Activated CD4-positive, alpha-beta memory T cell treated with anti-CD3 and anti-CD28 coated beads, Interleukin-2, amount 10 ng/mL, durations not matched to agents 7 days and 5 days (primary cell): ENCODE data around the gene TCF12. TPM values are rescaled to one million over a fixed set of nuclear protein-coding genes. Genes with fewer than 3 reads are reported as not detected.
A peak's percentile ranks its signal among the peaks of the same experiment; 100 is the strongest.
"Not testable (repeated sequence)": the region's sequence is repeated elsewhere in the genome, so short reads cannot be mapped to it uniquely, and the experiment has no call there.

Experiments used
- CTCF ChIA-PET: fragments of 350-600 bp; sonication (Branson Sonifier 250); formaldehyde crosslinking; loops from one replicate; lab custom pipeline; 2021; ENCODE audit warnings: antibody characterized with exemption, inconsistent platforms; lab: Charles Lee
- POLR2A ChIA-PET: fragments of 350-600 bp; sonication (Branson Sonifier 250); formaldehyde crosslinking; loops from one replicate; lab custom pipeline; 2021; ENCODE audit warnings: antibody characterized with exemption; lab: Charles Lee
- DNase-seq: peaks from one replicate; pipeline ENCODE4 v3.0.0-alpha.2; 2020
- H3K27ac Mint-ChIP-seq: one replicate; pipeline ENCODE4 v1.8.0; 2021; ENCODE audit warnings: mild to moderate bottlenecking, mixed read lengths
- H3K27me3 Mint-ChIP-seq: one replicate; pipeline ENCODE4 v1.8.0; 2021; ENCODE audit warnings: mixed read lengths
- H3K36me3 Mint-ChIP-seq: one replicate; pipeline ENCODE4 v1.8.0; 2021; ENCODE audit warnings: low read depth, mixed read lengths
- H3K4me1 Mint-ChIP-seq: one replicate; pipeline ENCODE4 v1.8.0; 2021; ENCODE audit warnings: mixed read lengths
- H3K4me3 Mint-ChIP-seq: one replicate; pipeline ENCODE4 v1.8.0; 2021; ENCODE audit warnings: mild to moderate bottlenecking, mixed read lengths
- H3K9me3 Mint-ChIP-seq: one replicate; pipeline ENCODE4 v1.8.0; 2021; ENCODE audit warnings: mixed read lengths
- total RNA-seq, 2 experiments: library from RNA; stranded (reverse); gene quantifications; one replicate each; pipeline ENCODE4 v1.2.3, GENCODE V29; 2021

Gene TCF12
- total RNA-seq, 2 experiments from 2014 or later = 62.4 to 62.8 TPM

DNA sequence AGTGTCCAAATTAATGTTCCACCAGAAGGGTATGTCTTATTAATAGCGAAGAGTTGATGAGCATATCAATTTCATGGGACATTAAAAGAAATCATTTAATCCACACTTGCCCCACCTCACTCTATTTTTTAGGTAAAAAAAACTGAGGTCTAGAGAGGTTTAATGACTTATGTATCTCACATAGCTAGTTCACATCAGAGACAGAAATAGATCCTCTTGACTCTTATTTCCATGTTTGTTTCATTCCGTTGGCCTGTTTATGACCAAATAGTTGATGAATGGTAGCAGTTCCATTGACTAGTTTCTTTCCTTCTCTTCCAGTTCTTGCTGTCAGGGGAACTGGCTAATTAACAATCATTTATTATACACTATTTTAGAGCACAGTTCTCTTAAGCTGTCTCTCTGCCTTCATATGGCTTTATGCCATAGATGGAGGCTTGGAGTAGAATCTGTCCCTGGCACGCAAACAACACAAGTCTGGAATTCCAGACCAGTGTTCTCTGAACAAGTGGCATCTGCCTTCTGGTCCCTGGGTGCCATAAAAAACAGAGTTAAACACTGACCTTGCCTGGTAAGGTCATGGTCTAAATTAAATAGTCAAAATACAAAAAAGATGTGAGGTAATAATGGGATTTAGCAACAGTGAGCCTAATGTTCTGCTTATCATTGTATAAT lies 237.9 kb downstream of the TCF12 start:
- Mint-ChIP-seq H3K27ac (no peak overlapping the region), H3K36me3 (peaks cover 34% of the 10 kb centered on the region), H3K4me3 (no peak overlapping the region), H3K9me3 (peaks cover 19% of the 10 kb centered on the region), H3K27me3 (no peaks in the 10 kb centered on the region), H3K4me1 (peaks cover 24% of the 10 kb centered on the region)
- POLR2A ChIA-PET = no interaction called here
- DNase-seq = no peak
- CTCF ChIA-PET = interaction anchor here (1.2 kb wide), 1 partner anchor 10 kb away, joined by 4 read pairs; no protein-coding TSS in a partner anchor

- DNase-seq = no peak
- Mint-ChIP-seq H3K4me3 (no peak overlapping the region), H3K9me3 (peaks cover 2% of the 10 kb centered on the region), H3K27me3 (no peaks in the 10 kb centered on the region), H3K27ac (no peak overlapping the region), H3K36me3 (peaks cover 13% of the 10 kb centered on the region), H3K4me1 (peaks cover 8% of the 10 kb centered on the region)
- CTCF ChIA-PET = no interaction called here
- POLR2A ChIA-PET = no interaction called here
These were observed 240.1 kb downstream of the TCF12 start for GRCh38 chr15:57158589-57158988.

GRCh38 chr15:57158997-57159668 lies 240.7 kb downstream of the TCF12 start:
- ChIA-PET POLR2A (no interaction called here), CTCF (interaction anchor here (0.7 kb wide), 1 partner anchor 60 kb away, joined by 3 read pairs; no protein-coding TSS in a partner anchor)
- no peaks in the 10 kb centered on the region for H3K27me3 Mint-ChIP-seq
- DNase-seq = no peak
- peaks cover 2% of the 10 kb centered on the region for H3K9me3 Mint-ChIP-seq
- no peak overlapping the region for H3K4me3 Mint-ChIP-seq
- H3K27ac Mint-ChIP-seq = no peak overlapping the region
- H3K4me1 Mint-ChIP-seq = peaks cover 5% of the 10 kb centered on the region
- peaks cover 9% of the 10 kb centered on the region for H3K36me3 Mint-ChIP-seq

DNA sequence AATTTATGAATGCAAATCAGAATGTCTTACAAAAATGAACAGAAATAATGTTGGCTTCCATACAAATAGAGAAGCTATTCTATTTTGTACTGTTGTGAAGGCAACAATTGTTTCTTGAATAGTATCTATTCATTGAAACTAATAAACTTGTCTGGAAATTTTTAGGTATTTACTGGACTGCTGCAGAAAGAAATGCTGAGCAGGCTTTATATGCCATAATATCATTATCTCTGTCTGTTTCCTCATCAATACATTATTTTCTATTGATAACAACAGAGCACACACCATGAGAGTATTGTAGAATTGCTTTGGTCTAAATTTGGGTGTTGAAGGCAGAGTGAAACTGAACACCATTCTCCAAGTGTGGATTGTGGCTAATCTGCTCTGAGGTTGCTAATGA lies 241.3 kb downstream of the TCF12 start:
- DNase-seq = no peak
- ChIA-PET CTCF (interaction anchor here (0.7 kb wide), 1 partner anchor 59 kb away, joined by 3 read pairs; no protein-coding TSS in a partner anchor), POLR2A (interaction anchor here (1.5 kb wide), 1 partner anchor 27 kb away, joined by 3 read pairs; no protein-coding TSS in a partner anchor)
- peaks cover 1% of the 10 kb centered on the region for H3K4me1 Mint-ChIP-seq
- H3K27ac Mint-ChIP-seq = no peak overlapping the region
- H3K36me3 Mint-ChIP-seq = peaks cover 6% of the 10 kb centered on the region
- H3K27me3 Mint-ChIP-seq = no peaks in the 10 kb centered on the region
- no peak overlapping the region for H3K4me3 Mint-ChIP-seq
- peaks cover 2% of the 10 kb centered on the region for H3K9me3 Mint-ChIP-seq

DNA sequence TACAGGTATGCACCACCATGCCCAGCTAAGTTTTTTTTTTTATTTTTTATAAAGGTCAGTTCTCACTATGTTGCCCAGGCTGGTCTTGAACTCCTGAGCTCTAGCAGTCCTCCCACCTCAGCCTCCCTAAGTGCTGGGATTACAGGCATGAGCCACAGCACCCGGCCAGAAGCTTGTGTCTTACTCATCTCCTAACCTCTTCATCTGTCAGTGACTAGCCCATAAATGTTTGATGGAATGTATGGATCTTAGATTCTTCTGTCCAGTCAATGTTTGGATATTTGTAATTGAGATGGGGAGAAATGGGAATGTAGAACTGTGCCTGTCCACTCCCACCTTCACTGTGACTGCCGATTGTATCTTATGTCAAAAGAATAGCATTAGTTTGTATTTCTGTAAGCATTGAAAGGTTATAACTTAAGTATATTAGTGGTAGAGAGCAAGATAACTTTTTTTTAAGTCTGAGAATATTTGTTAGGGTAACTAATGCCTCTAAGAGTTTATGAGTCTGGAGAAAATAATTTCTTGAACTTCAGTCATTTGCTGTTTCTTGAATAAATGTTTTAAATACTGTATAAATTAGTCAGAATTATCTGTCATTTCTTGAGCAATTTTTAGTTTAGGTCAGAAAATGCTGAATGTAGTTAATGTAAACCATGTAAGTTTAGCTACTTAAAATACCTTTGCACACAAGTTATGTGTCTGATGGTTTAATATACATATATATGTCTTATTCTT lies 242.5 kb downstream of the TCF12 start:
- H3K4me1 Mint-ChIP-seq = peaks cover 2% of the 10 kb centered on the region
- no peak overlapping the region for H3K4me3 Mint-ChIP-seq
- ChIA-PET CTCF (interaction anchor here (1.0 kb wide), 1 partner anchor 242 kb away, joined by 3 read pairs; the partner anchor contains the start of gene TCF12), POLR2A (interaction anchor here (1.5 kb wide), 1 partner anchor 26 kb away, joined by 3 read pairs; no protein-coding TSS in a partner anchor)
- no peaks in the 10 kb centered on the region for H3K27me3 Mint-ChIP-seq
- H3K36me3 Mint-ChIP-seq = peaks cover 3% of the 10 kb centered on the region
- H3K27ac Mint-ChIP-seq = no peak overlapping the region
- no peak for DNase-seq
- H3K9me3 Mint-ChIP-seq = no peaks in the 10 kb centered on the region

DNA sequence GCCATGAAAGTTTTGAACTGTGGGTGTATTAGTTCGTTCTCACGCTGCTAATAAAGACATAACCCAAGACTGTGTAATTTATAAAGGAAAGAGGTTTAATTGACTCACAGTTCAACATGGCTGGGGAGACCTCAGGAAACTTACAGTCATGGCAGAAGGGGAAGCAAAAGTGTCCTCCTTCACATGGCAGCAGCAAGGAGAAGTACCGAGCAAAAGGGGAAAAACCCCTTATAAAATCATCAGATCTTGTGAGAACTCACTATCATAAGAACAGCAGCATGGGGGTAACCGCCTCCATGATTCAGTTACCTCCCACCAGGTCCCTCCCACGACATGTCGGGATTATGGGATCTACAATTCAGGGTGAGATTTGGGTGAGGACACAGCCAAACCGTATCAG lies 245.8 kb downstream of the TCF12 start:
- POLR2A ChIA-PET, DNase-seq: not testable (repeated sequence)

DNA sequence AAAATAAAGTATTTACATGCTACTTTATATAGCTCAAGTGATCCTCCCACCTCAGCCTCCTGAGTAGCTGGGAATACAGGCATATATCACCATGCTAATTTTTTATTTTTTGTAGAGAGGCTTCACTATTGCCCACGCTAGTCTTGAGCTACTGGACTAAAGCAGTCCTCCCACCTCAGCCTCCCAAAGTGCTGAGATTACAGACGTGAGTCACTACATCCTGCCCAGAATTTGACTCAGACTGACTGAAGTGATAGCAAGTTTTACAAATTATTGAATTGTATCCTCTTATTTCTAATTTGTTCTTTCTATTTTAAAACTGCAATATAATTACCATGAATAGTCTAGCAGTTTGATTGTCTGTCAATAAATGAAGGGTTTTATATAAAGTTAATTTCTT lies 247.5 kb downstream of the TCF12 start:
- no peak overlapping the region for H3K4me3 Mint-ChIP-seq

More for the DNA sequence above, 245.8 kb downstream of the TCF12 start:
- H3K4me1 Mint-ChIP-seq, H3K27ac Mint-ChIP-seq, H3K27me3 Mint-ChIP-seq, H3K4me3 Mint-ChIP-seq, CTCF ChIA-PET, H3K9me3 Mint-ChIP-seq: not testable (repeated sequence)
- H3K36me3 Mint-ChIP-seq = peaks cover 13% of the 10 kb centered on the region

DNA sequence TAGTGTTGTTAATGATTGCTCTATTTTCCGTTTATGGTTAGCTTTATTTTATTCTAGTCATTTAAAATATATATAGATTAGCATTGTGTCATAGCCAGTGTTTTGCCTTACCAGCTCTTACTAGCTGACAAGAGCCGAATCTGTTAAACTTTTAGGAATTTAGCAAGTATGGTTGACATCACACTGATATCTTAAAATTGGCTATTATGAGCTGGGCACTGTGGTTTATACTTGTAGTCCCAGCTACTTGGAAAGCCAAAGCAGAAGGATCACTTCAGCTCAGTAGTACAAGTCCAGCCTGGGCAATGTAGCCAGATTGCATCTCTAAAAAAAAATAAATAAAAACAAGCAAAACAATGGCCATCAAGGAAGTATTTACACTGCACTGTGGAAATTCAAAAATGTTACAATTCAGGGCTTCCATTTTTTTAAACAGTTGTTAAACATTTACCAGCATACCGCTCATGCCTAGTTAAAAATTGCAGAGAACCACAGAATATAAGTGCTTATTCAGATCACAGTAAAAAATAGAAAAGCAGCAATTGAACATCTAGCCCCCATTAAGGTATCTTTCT lies 249.5 kb downstream of the TCF12 start:
- CTCF ChIA-PET = no interaction called here
- H3K27me3 Mint-ChIP-seq = no peaks in the 10 kb centered on the region
- DNase-seq = no peak
- H3K4me1 Mint-ChIP-seq = peaks cover 3% of the 10 kb centered on the region
- H3K4me3 Mint-ChIP-seq = no peak overlapping the region
- peaks cover 21% of the 10 kb centered on the region for H3K36me3 Mint-ChIP-seq
- no peaks in the 10 kb centered on the region for H3K9me3 Mint-ChIP-seq
- H3K27ac Mint-ChIP-seq = no peak overlapping the region
- POLR2A ChIA-PET = no interaction called here

More for the DNA sequence above, 247.5 kb downstream of the TCF12 start:
- H3K4me1 Mint-ChIP-seq = peaks cover 3% of the 10 kb centered on the region
- no peak overlapping the region for H3K27ac Mint-ChIP-seq
- DNase-seq = peak; percentile 17
- CTCF ChIA-PET = no interaction called here
- POLR2A ChIA-PET = no interaction called here
- no peaks in the 10 kb centered on the region for H3K9me3 Mint-ChIP-seq
- peaks cover 16% of the 10 kb centered on the region for H3K36me3 Mint-ChIP-seq
- H3K27me3 Mint-ChIP-seq = no peaks in the 10 kb centered on the region

- H3K27me3 Mint-ChIP-seq = no peaks in the 10 kb centered on the region
- H3K9me3 Mint-ChIP-seq = no peaks in the 10 kb centered on the region
- H3K36me3 Mint-ChIP-seq = peaks cover 25% of the 10 kb centered on the region
- H3K4me3 Mint-ChIP-seq = no peak overlapping the region
- no peak overlapping the region for H3K27ac Mint-ChIP-seq
- ChIA-PET POLR2A (no interaction called here), CTCF (no interaction called here)
- DNase-seq = no peak
- H3K4me1 Mint-ChIP-seq = peaks cover 3% of the 10 kb centered on the region
These were observed 251.2 kb downstream of the TCF12 start for GRCh38 chr15:57169643-57170042.

GRCh38 chr15:57171426-57171825 lies 253.0 kb downstream of the TCF12 start:
- no peak overlapping the region for H3K4me3 Mint-ChIP-seq
- ChIA-PET CTCF (no interaction called here), POLR2A (no interaction called here)
- no peaks in the 10 kb centered on the region for H3K27me3 Mint-ChIP-seq
- H3K27ac Mint-ChIP-seq = no peak overlapping the region
- peaks cover 1% of the 10 kb centered on the region for H3K4me1 Mint-ChIP-seq
- H3K9me3 Mint-ChIP-seq = no peaks in the 10 kb centered on the region
- H3K36me3 Mint-ChIP-seq = peaks cover 25% of the 10 kb centered on the region
- no peak for DNase-seq

DNA sequence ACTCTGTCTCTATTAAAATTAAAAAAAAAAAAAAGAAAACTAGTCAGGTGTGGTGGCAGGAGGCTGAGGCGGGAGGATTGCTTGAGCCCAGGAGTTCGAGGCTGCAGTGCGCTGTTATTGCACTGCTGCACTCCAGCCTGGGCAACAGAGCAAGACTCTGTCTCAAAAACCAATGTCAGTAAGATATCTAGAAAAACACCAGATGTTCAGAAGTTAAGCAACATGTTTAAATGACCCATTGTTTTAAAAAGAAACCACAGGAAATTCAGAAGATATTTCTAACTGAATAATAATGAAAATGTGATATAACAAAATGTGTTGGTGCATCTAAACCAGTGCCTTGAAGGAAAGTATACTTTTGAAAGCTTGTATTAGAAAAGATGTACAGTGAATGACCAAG lies 254.5 kb downstream of the TCF12 start:
- ChIA-PET POLR2A (no interaction called here), CTCF (no interaction called here)
- Mint-ChIP-seq H3K27ac (no peak overlapping the region), H3K27me3 (no peaks in the 10 kb centered on the region), H3K4me1 (no peaks in the 10 kb centered on the region), H3K9me3 (no peaks in the 10 kb centered on the region), H3K4me3 (no peak overlapping the region), H3K36me3 (peaks cover 19% of the 10 kb centered on the region)
- DNase-seq = no peak

DNA sequence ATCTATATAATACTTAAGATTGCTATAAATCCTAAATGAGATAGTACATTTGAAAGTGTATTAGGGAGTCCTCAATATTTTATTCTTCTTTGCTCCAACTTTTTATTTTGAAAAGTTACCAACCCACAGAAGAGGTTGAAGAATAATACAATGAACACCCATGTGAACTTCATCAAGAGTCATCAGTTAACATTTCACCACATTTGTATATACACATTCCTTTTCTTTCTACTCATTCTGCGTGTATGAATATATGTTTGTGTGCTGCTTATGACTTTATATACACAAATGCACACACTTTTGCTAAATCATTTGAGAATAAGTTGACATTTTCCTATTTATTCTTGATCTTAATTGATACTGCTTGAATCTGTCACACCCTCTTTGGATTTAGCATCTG lies 264.6 kb downstream of the TCF12 start:
- Mint-ChIP-seq H3K27me3 (no peaks in the 10 kb centered on the region), H3K4me3 (no peak overlapping the region), H3K36me3 (peaks cover 17% of the 10 kb centered on the region), H3K9me3 (peaks cover 3% of the 10 kb centered on the region), H3K4me1 (no peaks in the 10 kb centered on the region), H3K27ac (no peak overlapping the region)
- POLR2A ChIA-PET = no interaction called here
- DNase-seq = no peak
- CTCF ChIA-PET = no interaction called here
